HuH-7.5 (cell line): ENCODE data around the gene CCT5.

Source experiments
- DNase-seq: peaks from one replicate; pipeline ENCODE4 v3.0.0; 2011; ENCODE audit warnings: low spot score

Gene CCT5

DNA sequence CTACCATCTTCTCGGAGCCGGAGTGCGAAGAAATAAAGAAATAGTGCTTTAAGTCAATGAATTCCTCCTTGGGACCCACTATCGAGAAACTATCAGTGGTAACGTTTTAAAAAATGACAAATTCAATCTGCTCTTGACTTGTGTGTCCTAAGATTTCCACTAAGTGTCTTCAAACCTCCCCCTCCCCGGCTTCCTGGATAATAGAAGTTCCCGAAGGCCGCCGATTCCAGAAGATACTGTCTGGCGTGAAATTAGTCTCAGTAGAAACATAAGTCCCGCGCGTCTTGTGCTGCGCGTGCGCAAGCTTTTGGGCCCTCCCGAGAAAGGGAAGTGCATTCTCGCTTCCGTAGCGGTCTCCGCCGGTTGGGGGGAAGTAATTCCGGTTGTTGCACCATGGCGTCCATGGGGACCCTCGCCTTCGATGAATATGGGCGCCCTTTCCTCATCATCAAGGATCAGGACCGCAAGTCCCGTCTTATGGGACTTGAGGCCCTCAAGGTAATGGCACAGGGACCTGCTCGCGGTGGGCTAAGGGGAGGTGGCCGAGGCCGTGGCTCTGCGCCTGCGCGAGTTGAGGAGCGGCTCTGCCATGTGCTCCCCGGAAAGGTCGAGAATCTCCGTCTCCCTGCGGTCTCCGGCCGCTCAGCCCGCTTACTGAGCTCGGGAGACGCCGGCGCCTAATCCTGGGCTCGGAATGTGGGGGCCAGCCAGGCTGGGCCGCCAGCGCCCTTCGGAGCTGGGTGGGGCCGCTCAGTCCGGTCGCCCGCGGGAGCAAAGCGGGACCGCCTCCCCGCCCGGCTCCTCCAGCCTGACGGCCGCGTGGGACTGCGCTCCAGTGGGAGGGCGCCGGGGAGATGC is at the start of gene CCT5:
CCT5 (plus strand) TSS at position 333 of the 858 bp plus-strand sequence; CDS start at position 394, 61 bp downstream.
- DNase-seq, result peak; percentile 86

DNA sequence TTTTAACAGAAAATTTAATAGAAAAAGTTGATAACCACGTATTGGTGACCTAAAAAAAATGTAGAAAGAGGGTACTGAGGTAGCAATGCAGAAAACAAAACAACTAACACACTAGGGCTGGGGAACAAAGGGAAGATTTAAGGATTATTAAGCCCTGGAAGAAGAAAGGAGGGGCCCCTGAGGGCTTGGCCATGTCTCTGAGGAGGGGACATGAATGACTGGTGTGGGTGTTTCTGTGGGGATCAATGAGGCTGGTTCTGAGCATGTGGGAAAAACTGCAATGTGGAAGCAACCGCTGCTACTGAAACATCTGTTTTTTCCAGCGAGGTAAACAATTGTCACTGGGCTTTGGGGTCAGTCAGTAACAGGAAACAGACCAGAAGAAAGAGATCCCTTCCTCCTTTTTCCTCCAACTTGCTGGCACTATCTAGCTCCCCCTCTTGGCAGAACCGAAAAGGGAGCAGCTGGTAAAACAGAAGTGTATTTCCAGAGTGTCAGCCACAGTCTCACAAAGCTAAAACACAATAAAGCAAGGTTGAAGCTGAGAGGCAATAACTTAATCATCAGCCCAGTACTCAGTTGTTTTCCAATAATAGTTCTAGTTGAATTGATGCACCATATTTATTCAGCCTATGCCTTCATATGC is 48.7 kb upstream of the CCT5 start:
- no peak for DNase-seq

DNA sequence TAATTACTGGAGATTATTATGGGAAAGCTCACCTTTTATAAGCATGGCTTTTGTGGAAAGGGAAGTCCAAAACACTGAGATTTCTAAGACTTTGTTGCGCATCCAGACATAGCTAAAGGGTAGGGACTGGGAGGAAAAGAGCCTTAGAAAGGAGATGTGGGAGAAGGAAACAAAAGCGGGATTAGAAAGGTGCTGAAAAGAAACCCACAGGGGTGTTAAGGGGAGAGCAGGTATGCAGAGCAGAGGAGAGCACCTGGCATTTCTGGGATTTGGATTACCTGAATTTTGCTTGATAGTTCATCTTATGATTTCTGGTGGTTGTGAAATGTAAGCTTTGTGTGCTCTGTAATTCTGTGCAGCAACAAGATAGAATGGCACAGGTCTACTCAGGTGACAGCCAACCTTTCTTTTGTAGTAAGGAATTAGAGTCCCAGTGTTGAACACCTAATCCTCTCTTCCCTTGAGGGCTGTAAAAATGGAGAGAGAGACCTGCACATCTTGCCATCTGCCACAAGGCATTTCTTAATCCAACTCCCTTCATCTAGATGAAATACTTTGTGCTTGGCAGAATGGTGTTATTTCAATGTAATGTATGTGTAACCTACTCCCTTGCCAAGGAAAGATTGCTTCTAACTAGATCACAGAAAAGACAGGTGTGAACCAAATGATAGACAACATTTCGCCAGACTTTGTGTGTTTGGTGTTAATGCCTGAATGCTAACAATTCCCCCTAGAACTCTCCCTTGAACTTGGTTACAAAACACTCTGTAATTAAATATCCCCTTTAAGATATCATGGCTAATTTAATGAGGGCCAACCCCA is 47.8 kb upstream of the CCT5 start:
- no peak for DNase-seq

DNA sequence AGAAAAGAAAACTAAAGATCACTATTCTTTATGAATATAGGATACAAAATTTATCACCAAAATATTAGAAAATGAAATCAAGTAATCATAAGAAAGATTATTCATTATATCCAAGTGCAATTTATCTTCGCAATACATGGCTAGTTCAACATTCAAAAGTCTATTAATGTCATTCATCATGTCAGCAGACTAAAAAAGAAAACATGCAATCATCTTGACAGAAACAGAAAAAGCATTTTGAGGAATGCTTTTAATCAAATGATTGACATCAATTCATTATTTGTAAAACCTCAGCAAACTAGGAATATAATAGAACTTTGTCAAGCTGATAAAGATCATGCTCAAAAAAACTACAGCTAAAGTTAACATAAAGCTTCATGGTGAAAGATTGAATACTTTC is 41.1 kb upstream of the CCT5 start:
- DNase-seq, result no peak

DNA sequence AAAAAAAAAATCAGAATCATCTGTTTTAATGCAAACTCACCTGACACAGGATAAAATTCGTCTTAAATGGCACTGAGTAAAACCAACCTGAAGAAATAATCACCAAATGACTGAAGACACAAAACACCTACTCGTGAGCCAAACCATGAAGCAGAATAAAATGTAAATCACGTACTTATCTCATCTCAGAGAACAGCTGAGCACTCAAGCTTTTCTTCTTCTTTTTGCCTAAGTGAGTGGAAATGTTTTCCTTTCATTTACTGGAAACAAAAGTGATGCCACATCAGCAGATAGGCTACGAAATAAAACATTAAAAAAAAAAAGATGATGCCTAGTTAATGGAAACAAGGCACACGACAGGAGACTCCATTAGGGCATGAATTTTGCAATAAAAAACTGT is 36.8 kb upstream of the CCT5 start:
- DNase-seq, result no peak

DNA sequence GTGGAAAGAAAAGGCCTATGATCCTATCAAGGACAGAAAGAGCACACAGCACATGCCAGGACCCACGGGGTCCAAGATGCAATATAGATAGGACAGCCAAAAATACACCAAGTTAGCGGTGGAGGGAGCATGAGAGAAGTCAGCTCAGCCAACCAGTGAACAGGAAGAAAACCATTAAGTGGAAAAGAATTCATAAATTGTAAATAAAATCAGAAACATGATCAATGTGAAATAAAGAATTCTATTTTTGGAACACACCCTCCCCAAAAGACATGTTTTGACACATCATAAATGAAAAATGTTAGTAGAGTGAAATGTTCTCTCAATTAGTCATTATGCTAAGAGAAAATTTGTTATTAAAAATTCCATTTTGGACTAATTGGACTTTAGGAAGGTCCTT is 36.0 kb upstream of the CCT5 start:
- DNase-seq, result no peak

DNA sequence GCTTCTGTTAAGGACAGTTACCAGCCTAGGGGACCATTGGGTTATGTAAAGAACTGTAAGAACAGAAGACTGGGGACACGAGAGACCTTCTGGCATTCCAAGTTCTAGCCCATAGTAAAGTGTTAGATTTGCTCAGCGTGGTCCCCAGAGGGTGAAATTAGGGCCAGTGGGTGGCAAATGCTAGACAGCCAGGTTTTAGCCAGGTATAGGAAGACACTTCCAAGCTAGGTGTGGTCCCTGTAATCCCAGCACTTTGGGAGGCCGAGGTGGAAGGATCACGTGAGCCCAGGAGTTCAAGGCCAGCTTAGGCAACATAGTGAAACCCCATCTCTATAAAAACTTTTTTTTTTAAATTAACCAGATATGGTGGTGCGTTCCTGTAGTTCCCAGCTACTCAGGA is 34.7 kb upstream of the CCT5 start:
- DNase-seq, result no peak

DNA sequence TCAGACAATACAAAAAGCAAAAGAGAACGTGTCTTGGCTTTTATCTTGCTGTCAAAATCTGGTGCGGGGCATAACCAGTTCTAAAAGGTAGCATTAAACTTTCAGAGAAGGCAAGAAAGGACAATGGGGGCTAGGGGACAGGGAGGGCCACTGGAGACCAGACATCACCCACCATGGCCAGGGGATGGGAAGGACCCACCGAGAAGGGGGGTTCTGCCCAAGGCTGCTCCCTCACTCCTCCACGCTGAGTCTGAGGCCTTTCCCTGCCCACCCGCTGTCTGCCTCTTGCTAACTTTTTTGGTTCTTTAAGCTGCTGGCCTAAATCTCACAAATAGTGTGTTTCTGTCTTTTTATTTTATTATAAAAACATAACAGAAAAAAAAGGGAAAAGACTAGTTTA is 34.0 kb upstream of the CCT5 start:
- no peak for DNase-seq

DNA sequence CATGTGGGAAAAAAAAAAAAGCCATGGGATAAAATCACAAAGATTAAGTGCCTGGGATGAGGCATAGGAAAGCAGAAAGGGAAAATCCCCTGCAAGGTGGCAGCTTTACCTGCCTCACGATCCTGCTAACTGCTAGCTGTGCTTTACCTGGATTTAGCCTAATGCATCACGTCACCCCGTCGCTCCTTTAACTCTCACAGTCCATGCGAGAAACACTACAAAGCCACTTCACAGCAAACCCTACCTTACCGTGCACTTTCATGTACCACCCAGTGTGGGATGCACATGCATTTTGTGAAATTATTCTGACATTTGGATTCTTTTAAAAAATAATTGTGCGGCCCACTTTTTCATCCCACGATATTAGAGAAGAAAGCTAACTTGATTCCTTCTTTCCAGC is 31.4 kb upstream of the CCT5 start:
- no peak for DNase-seq

DNA sequence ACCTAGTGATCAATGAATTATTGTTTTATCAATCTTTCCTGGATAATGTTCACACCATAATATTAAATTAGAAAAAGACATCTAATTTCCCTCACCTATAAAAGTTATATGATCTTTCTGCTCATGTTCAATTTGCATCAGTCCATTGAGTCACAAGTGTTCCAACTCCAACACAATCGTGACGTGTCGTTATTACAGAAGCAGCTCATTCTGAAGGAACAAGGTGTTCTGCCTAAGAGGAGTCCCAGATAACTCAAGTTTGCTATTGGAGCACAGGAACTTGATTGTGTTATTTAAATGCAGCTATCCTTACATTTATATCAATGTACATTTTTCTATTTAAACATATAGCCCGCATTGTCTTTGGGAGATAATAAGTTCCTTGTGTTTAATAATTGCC is 31.0 kb upstream of the CCT5 start:
- no peak for DNase-seq

DNA sequence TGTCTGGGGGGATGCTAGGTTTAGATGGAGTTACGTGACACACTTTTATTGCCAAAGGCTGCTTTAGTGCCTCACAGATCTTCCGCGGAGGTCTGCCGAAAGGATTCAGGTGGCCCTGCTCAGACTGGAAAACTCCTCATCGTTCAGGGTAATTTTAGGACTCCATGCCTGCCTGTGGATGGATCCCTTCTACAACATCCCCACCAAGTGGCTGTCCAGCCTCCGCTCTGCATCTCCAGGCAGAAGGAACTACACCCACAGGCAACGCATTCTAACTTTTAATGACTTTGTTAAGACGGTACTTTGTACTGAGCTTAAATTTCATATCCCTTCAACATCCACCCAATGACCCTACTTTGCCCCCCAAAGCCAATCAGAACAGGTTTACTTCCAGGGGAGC is 29.8 kb upstream of the CCT5 start:
- DNase-seq, result no peak

DNA sequence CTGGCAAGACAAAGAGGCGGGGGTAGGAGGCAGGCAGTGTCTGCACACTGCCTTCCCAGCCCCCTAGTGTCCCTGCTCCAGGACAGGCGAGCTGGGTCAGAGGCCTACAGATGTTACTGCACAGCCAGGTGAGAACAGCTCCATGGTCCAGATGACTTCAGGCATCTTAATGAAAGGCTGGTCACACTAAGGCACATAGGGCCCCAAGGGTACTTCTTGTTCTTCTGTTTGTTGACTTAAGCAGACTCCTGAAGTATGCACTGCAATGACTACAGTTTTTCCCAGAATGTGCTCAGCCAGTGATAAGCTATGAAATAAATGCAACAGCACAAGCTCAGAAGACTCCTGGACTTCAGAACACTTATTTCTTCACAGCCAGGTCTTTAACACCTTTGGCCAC is 27.8 kb upstream of the CCT5 start:
- DNase-seq, result no peak

DNA sequence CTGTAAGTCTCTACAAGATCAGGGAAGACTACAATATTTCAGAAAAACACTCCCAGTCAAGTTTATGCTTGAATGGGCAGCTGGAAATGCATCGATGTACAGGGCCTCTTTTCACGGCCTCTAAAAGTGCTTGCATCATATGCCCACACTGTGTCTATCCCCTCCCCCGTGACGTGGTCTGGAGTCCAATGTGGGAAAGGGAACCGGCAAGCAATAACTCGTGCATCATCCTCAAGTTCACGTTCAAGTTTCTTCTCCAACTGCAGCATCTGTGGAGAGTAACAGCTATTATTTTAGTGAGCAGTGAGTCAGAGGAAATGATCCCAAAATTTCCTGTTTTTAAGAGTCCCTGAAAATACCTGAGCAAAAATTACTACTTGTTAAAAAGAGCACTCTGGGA is 22.7 kb upstream of the CCT5 start:
- no peak for DNase-seq

DNA sequence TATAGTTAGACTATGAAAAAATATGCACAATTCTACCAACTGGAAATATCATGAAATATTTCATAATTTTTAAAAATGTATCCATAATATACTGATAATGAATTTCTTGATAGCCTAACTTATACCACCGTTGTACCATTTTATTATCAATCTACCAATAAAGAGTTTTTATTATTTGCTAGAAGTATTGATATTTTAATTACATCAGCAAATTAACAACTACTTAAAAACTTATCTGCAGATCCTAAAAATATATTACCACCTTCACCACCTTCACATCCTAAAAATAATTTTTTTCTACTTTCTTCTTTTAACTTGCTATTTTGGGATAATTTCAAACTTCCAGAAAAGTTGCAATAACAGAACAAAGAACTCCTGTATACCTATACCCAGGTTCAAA is 21.8 kb upstream of the CCT5 start:
- no peak for DNase-seq

DNA sequence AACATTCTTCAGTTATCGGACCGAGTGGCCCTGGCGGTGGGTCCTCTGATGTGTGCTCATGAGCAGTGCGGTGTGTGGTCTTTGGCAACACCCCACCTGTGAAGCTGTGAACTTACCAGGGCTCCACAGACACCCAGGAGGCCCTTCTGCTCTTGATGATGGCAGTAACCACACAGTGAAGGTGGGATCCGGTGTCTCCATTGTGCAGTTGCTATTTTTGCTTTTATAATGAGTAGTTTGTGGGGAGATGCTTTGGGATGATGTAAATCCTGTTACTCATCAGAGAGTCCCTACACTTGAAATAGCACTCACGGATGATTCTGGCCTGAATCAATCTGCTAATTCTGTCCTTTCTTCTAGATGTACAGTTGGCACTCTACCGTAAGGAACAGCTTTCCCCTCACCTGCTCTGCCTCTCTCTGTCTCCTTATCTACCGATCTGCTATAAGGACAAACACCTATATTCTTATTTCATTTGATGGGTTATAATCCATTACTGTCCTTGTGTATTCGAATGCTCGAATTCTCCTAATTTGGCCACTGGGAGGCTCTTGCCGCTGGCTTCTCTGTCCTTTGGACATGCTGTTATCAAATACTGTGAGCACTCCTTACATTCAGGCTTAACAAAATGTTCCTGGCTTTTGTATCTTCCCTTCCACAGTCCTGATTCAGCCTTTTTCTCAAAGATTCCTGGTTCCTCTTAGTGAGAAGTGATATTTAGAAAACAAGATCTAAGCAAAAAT is 20.6 kb upstream of the CCT5 start:
- DNase-seq, result no peak

DNA sequence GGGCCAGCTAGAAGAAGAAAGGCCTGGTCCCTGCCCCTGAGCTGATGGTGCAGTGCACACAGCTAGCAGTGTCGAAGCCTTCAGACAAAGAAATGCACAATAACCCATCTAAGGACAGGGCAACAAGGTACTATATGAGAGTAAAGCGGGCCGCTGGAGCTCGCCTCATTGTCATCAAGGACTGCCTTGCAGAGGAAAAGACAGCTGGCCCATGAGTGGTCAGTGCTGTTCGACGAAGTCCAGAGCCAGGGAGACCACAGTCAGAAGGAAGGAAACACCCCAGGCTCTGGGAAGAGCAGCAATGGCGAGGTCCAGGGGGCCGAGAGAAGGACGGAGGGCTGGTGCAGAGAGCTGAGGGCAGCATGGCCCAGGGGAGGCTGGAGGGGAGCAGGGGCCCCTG is 17.7 kb upstream of the CCT5 start:
- DNase-seq, result no peak

DNA sequence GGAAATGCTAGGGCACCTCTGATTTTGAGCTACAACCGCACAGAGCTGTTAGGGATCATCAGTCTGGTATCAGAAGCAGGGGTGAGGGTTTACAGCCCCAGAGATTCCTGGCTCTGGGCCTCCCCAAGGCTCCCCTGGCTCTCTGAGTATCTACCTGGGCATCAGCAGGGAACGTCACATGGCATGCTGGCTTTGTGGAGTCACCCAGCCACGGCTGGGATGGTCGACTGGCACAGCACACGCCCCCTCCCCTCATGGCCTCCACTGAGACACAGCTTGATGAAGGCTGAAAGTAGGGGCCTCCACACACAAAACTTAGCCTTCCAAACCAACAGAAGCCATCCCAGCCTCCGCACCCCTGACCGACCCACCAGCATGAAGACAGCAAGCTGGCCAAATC is 17.1 kb upstream of the CCT5 start:
- DNase-seq, result no peak

DNA sequence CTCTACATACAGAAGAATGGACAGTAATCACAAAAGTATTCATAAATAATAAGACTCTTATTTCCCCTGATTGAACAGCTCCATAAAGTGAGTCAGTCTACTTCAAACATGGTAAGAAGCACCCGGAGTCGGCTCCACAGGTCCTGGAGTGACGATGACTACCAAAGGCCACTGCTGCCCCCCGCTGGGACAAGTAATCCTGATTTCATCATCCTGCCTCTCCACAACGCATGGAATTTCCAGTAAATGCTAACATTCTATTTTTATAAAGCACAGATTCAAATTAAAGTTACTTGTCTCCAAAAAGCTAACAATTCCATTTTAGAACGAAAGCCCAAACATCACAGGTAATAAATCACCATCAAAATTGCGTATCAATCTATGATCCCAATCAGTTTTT is 16.6 kb upstream of the CCT5 start:
- DNase-seq, result no peak

DNA sequence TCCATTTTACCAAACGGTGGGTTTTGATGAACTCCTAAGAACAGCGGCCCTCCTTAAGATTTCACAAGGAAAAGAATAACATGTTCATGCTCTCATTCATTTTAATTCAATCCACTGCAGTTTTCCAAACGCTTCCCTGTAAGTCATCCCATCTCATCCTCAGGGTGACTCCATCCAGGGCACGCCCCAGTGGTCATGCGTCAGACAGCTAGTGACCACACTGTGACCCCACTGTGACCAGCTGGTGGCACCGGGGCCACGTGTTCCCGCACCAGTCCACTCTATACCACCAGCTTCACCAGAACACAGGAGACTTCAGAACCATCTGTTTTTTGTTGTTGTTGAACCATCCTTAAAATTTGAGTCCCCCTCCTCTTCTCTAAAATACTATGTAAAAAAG is 14.7 kb upstream of the CCT5 start:
- no peak for DNase-seq

DNA sequence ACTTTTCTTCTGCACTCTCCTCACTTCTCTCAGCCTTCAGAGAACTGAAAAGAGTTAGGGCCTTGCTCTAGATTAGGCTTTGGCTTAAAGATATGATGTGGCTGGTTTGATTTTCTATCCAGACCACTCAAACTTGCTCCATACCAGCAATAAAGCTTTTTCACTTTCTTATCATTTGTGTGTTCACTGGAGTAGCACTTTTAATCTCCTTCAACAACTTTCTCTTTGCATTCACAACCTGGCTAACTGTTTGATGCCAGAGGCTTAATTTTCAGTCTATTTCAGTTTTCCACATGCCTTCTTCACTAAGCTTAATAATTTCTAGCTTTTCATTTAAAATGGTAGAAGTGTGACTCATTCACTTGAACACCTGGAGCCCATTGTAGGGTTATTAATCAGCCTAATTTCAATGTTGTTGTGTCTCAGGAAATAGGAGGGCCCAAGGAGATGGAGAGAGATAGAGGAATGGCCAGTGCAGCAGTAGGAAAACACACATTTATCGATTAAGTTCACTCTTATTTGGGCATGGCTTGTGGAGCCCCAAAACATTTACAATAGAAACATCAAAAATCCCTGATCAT is 6.3 kb upstream of the CCT5 start:
- DNase-seq, result no peak

DNA sequence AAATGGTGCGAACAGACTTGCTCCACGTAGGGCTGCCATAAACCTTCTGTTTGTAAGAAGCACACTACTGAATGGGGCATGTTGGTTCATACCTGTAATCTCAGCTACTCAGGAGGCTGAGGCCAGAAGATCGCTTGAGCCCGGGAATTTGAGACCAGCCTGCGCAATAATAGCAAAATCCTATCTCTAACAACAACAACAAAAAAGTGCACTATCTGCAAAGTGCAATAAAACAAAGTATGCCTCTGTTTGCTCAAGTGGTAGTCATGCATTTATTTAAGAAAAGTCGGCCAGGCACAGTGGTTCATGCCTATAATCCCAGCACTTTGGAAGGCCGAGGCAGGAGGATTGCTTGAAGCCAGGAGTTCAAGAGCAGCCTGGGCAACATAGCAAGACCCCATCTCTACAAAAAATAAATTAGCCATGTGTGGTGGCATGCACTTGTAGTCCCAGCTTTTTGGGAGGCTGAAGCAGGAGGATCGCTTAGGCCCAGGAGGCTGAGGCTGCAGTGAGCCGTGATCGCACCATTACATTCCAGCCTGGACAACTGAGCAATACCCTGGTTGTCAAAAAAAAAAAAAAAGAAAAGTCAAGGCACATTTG is 5.6 kb upstream of the CCT5 start:
- DNase-seq, result no peak
